MM.1S (cell line): ENCODE results near the gene BCKDK.

Source experiments
- CTCF ChIP-seq: fragments of 300-600 bp; sonication (generic); IDR thresholded peaks from 2 replicates; pipeline ENCODE4 v1.5.1; 2016; ENCODE audit warnings: antibody characterized with exemption, low read length, mixed read lengths
- EZH2 ChIP-seq: fragments of 300-600 bp; sonication (generic); optimal IDR thresholded peaks from 2 replicates; pipeline ENCODE3; 2017; ENCODE audit warnings: low read depth, mild to moderate bottlenecking, antibody characterized with exemption, low read length, mixed read lengths

- TF ChIP-seq EZH2 (no peak), CTCF (no peak)
Observed at GRCh38 chr16:31077024-31077423, 31.2 kb upstream of the BCKDK start.
